ENCODE measurements around the gene EFR3B. TPM values are rescaled to one million over a fixed set of nuclear protein-coding genes. Genes with fewer than 3 reads are reported as not detected.

Gene EFR3B
- total and polyA plus RNA-seq, 2 of the 13 experiments (the other 11 are each of a cell fraction or from before 2014, with no cell fraction given) = 0.42 TPM

DNA sequence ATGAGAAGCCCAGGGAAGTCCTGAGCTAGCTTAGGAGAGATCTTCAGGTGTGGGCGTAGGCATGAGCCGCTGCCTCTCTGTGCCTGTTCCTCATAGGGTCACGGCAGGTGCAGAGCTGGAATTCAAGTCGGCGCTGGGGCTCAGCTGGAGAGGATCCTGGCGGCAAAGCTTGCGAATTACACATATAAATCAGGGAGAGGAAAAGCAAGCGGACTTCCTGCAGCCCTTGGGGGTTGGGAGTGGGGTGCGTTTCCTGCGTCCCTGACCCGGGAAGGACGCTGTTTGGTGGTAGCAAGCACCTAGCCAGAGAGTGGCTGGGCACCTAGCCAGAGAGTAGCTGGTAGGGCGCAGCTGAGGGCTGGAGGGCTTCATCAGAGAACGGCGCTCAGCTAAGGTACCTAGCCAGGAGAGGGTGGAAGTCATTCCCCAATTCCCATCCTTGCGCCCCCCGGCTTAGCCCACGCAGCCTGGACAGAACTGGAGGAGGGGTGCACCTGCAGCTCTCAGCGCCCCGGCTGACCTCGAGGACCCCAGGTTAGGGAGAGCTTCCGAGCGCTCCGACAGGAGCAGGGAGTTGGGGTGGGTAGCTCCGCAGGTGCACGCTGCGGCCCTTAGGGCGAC is 459 bp upstream of the EFR3B start (continued):
- no peak for TF ChIP-seq CEBPB (IDR thresholded peaks at IDR 0.05; ENCODE audit: borderline replicate concordance, low read depth, low read length)
- no peak for TF ChIP-seq PRMT3 (CRISPR knock-in tag; IDR thresholded peaks at IDR 0.05; ENCODE audit: borderline replicate concordance, low read depth)
- peak; percentile 83; the same call in 1 of the 2 replicates for TF ChIP-seq ZNF598 (CRISPR knock-in tag; IDR thresholded peaks at IDR 0.05; ENCODE audit: borderline replicate concordance)
- no peak for TF ChIP-seq ZNF296 (CRISPR knock-in tag; conservative IDR thresholded peaks at IDR 0.05)
- no peak for TF ChIP-seq ZNF549 (CRISPR knock-in tag; IDR thresholded peaks at IDR 0.05)
- TF ChIP-seq FOXO1 (CRISPR knock-in tag; IDR thresholded peaks at IDR 0.05) = no peak; the same call in 1 of the 2 replicates
- TF ChIP-seq, protein P1, sequence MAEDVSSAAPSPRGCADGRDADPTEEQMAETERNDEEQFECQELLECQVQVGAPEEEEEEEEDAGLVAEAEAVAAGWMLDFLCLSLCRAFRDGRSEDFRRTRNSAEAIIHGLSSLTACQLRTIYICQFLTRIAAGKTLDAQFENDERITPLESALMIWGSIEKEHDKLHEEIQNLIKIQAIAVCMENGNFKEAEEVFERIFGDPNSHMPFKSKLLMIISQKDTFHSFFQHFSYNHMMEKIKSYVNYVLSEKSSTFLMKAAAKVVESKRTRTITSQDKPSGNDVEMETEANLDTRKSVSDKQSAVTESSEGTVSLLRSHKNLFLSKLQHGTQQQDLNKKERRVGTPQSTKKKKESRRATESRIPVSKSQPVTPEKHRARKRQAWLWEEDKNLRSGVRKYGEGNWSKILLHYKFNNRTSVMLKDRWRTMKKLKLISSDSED (CRISPR knock-in tag; IDR thresholded peaks at IDR 0.05) = no peak
- no peak for TF ChIP-seq ZNF879 (CRISPR knock-in tag; IDR thresholded peaks at IDR 0.05)
- no peak for TF ChIP-seq NCOR1 (IDR thresholded peaks at IDR 0.05; ENCODE audit: borderline replicate concordance, low read length)
- no peak for TF ChIP-seq TSC22D2 (CRISPR knock-in tag; IDR thresholded peaks at IDR 0.05; ENCODE audit: borderline replicate concordance)
- TF ChIP-seq, protein P2, sequence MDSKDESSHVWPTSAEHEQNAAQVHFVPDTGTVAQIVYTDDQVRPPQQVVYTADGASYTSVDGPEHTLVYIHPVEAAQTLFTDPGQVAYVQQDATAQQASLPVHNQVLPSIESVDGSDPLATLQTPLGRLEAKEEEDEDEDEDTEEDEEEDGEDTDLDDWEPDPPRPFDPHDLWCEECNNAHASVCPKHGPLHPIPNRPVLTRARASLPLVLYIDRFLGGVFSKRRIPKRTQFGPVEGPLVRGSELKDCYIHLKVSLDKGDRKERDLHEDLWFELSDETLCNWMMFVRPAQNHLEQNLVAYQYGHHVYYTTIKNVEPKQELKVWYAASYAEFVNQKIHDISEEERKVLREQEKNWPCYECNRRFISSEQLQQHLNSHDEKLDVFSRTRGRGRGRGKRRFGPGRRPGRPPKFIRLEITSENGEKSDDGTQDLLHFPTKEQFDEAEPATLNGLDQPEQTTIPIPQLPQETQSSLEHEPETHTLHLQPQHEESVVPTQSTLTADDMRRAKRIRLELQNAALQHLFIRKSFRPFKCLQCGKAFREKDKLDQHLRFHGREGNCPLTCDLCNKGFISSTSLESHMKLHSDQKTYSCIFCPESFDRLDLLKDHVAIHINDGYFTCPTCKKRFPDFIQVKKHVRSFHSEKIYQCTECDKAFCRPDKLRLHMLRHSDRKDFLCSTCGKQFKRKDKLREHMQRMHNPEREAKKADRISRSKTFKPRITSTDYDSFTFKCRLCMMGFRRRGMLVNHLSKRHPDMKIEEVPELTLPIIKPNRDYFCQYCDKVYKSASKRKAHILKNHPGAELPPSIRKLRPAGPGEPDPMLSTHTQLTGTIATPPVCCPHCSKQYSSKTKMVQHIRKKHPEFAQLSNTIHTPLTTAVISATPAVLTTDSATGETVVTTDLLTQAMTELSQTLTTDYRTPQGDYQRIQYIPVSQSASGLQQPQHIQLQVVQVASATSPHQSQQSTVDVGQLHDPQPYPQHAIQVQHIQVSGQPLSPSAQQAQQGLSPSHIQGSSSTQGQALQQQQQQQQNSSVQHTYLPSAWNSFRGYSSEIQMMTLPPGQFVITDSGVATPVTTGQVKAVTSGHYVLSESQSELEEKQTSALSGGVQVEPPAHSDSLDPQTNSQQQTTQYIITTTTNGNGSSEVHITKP (CRISPR knock-in tag; IDR thresholded peaks at IDR 0.05; ENCODE audit: low read depth) = no peak
- TF ChIP-seq, protein P3, sequence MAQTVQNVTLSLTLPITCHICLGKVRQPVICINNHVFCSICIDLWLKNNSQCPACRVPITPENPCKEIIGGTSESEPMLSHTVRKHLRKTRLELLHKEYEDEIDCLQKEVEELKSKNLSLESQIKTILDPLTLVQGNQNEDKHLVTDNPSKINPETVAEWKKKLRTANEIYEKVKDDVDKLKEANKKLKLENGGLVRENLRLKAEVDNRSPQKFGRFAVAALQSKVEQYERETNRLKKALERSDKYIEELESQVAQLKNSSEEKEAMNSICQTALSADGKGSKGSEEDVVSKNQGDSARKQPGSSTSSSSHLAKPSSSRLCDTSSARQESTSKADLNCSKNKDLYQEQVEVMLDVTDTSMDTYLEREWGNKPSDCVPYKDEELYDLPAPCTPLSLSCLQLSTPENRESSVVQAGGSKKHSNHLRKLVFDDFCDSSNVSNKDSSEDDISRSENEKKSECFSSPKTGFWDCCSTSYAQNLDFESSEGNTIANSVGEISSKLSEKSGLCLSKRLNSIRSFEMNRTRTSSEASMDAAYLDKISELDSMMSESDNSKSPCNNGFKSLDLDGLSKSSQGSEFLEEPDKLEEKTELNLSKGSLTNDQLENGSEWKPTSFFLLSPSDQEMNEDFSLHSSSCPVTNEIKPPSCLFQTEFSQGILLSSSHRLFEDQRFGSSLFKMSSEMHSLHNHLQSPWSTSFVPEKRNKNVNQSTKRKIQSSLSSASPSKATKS (CRISPR knock-in tag; IDR thresholded peaks at IDR 0.05) = no peak
- TF ChIP-seq ZFY (CRISPR knock-in tag; IDR thresholded peaks at IDR 0.05) = 0 out of 2 replicates have a peak, but pooled peaks have one; percentile 14
- TF ChIP-seq KAT7 (CRISPR knock-in tag; IDR thresholded peaks at IDR 0.05; ENCODE audit: borderline replicate concordance) = no peak
- 0 out of 2 replicates have a peak, but pooled peaks have one; percentile 27 for TF ChIP-seq ZMYM3 (CRISPR knock-in tag; IDR thresholded peaks at IDR 0.05)
- TF ChIP-seq SP4 (CRISPR knock-in tag; IDR thresholded peaks at IDR 0.05) = no peak; the same call in 1 of the 2 replicates
- TF ChIP-seq SMARCE1 (IDR thresholded peaks at IDR 0.05; ENCODE audit: borderline replicate concordance) = no peak
- peak; percentile 71; the same call in 1 of the 2 replicates for TF ChIP-seq ZNF44 (CRISPR knock-in tag; IDR thresholded peaks at IDR 0.05)
- no peak for TF ChIP-seq ZNF672 (CRISPR knock-in tag; IDR thresholded peaks at IDR 0.05)
- TF ChIP-seq SP140L (CRISPR knock-in tag; IDR thresholded peaks at IDR 0.05; ENCODE audit: borderline replicate concordance) = no peak
- 0 out of 2 replicates have a peak, but pooled peaks have one; percentile 46 for TF ChIP-seq MAFG (CRISPR knock-in tag; IDR thresholded peaks at IDR 0.05)
- 0 out of 2 replicates have a peak, but pooled peaks have one; percentile 32 for TF ChIP-seq ZSCAN25 (CRISPR knock-in tag; IDR thresholded peaks at IDR 0.05)
- TF ChIP-seq RBM39 (IDR thresholded peaks at IDR 0.05; ENCODE audit: low read depth, low read length, poor library complexity, severe bottlenecking) = no peak
- TF ChIP-seq ZBTB38 (CRISPR knock-in tag; IDR thresholded peaks at IDR 0.05) = no peak
